Stimulated activated CD4-positive, alpha-beta T cell treated with anti-CD3 and anti-CD28 coated beads, Interleukin-4, amount 100 ng/mL, for 4 hours (primary cell): ENCODE results near the gene CPM.

Experiments used
- DNase-seq, 2 experiments: peaks; one replicate each; pipeline ENCODE4 v3.0.0-alpha.2; 2020

CPM gene

DNA sequence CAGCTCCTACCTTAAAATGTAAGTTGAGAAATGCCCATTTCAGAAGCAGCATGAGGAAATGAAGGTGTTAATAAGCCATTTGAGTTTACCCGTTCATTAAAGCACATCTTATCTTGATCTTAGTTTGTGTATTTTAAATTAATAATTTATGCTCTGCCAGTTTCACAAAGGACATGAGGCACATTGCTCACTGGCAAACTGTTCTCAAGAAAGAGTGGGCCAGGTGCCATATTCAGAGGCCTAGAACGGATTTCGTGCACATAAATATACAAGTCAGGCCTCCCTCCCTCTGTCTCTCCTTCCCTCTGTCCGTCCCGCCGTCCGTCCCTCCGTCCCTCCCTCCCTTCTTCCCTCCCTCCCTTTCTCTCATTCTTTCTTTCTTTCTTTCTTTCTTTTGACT, 29.5 kb downstream of the CPM start:
- DNase-seq, result no peak

GRCh38 chr12:68901551-68901950, 31.4 kb downstream of the CPM start:
- no peak for DNase-seq

GRCh38 chr12:68901145-68901544, 31.8 kb downstream of the CPM start:
- DNase-seq, result no peak

GRCh38 chr12:68900241-68900640, 32.7 kb downstream of the CPM start:
- no peak for DNase-seq

DNA sequence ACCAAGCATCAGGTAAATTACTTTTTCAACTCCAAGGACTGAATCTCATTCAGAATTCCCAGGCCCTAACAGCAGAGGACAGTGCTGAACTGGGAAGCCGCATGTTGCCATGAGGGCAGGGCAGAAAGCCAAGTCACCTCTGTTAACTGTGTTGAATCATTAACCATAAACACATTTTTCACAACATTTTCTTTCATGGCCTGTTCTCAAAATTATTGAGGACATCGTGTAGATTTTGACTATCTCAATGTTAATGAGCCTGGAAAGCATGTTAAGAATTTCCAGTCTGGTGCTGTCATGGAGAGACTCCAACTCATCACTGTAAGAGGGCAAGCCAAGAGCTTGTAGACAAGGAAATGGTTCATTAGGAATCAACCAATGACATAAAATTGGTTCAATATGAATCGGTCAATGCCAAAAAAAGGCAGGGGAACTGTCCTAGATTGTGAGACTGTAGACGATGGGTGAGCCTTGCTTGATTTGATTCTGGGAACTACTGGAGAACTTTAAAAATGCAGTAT, 33.7 kb downstream of the CPM start:
- no peak for DNase-seq

- DNase-seq, result no peak
Observed at GRCh38 chr12:68896881-68897540, 36.0 kb downstream of the CPM start.

GRCh38 chr12:68894276-68894855, 38.6 kb downstream of the CPM start:
- DNase-seq, result no peak

DNA sequence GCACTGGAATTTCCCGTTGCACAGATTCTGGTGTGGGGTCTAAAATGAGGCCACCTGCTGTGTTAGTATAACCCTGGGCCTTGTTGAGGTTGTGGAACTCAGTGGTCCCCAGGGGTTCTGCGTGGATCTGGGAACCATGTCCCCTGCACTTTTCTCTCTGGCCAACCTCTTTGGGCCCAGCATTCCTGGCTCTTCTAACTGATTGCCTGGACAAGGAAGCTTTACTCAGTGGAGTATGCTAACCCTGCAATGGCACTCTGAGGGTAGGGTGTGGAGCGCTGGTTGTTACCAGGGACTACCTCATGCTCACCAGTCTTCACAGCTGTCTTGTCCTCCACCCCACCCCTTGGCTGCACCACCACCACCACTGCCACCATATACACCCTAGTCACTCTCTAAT, 39.2 kb downstream of the CPM start:
- DNase-seq, result no peak

DNA sequence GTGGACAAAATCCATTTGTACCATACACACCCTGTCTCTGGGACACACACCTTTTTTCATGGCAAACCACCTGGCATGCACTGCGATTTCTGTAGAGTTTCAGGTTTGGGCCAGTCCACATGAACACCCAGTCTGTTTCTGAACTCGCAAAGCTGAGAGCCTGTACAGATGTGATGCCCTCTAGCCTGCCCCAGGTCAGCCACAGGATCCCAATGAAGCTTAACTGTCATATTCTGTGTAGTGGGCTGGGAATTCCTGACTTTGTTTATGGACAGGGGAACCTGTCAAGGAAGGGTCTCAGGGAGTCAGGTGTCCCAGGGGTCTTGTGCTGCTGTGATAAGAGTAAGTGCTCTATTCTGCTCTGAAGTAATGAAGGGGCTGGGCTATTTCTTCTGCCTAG, 39.8 kb downstream of the CPM start:
- DNase-seq, result no peak

DNA sequence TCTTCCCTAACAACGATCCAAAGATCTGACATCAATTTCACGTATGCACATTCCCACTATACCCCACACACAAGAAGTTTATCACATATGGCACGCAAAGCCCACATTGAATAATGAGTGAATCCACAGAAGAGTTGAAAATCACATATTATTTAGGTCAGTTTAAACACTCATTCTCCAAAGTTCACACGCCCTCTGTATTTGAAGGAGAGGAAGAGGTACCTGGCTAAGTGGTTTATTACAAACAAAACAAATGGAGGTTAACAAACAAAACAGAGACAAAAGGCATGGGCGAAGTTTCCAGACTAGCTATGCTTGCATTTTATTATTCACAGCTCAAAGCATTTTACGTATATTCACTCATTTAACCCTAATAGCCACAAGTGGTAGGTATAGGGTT, 41.8 kb downstream of the CPM start:
- DNase-seq, result no peak

GRCh38 chr12:68890701-68891113, 42.3 kb downstream of the CPM start:
- no peak for DNase-seq

DNA sequence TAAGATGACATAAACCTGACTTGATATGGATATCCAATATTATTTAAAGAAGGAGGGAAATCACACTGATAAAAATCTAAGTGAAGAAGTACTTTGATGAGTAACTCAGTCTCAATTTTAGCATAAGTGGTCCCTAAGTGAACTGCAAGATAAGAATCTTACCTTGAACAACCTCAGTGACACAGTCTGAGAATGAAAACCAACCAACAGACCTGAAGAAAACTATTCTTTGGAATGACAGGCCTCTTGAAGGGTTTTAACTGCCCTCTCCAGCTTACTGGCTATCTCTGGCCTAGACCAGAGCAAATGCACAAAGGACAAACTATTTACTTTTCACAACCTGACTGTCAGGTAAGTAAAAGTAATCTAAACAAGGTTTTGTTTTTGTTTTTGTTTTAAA, 44.7 kb downstream of the CPM start:
- DNase-seq, result no peak

- no peak for DNase-seq
Observed at GRCh38 chr12:68887641-68888040, 45.3 kb downstream of the CPM start.

DNA sequence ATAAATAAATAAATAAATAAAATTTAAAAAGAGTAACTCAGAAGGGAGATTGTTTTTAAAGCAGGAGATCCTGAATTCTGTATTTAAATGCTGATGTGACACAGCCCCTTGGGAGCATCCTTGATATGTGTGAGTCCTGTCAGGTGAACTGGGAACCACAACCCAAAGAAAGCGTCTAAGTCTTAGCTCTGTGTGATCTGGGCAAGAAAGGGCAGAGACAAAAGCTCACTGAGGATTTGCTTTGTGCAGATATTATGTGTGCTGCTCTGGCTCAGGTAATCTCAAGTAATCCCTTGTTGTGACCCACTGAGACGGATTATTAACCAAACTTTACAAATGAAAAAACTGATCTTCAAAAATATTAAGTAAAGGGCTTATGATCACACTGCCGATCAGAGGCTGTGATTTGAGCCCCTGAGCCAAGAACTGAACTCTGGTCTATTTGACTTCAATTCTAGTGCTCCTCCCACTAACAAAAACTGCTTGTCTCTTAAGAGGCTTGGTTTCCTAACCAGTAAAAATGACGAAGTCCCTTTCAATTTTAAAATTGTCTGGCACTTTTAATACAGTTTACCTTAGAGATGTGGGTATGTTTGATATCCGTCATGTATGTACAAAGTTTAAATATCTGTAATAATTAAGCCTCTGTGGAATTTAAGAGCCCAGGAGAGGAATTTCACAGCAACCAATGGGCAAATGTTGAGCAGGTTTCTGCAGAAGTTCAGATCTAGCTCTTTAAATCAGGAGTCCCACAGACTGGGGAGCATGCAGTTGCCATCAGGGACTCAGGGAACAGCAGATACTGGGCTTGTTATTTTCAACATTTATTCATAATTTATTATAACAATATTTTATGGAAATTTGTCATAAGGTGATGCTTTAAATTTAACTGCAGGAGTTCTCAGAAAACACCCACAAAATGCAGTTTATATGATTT, 46.1 kb downstream of the CPM start:
- no peak for DNase-seq

DNA sequence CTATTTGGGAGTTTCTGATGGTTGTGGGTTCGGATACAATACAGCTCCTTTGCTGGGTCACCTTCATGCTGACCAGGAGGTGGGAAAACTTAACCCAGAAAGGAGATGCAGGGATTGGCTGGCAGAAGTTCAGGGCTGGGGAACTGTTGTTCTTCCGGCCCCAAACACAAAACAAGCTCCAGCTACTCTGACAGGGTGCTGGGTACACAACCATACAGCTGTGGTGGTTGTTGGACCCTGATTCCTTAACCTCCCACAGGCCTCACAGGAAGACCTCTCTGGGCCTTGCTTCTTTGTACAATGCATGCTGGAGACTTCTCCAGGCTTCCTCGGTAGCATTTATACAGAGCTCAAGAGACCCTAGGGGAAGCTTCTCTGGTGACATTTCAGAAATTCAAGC, 47.6 kb downstream of the CPM start:
- no peak for DNase-seq

DNA sequence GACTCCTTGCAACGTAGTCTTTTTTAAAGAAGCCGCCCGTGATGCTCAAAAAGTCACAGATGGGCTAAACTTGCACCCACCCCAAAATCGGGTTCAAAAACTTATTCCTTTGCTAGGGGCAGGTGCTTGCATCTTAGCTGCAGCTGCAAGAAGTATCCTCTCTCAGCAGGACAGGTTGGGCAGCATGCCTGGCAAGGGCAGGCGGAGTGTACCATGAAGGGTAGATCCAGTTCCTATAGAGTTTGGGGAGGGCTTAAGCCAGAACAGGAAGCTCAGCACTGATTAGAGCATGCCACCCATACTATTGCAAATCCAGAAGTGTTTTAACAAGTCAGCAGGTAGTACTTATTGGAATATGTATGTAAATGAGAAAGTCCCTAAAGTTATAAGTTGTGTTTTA, 48.7 kb downstream of the CPM start:
- DNase-seq, result no peak

GRCh38 chr12:68883151-68883550, 49.8 kb downstream of the CPM start:
- no peak for DNase-seq

- no peak for DNase-seq
Observed at GRCh38 chr12:68882251-68882964, 50.6 kb downstream of the CPM start.

DNA sequence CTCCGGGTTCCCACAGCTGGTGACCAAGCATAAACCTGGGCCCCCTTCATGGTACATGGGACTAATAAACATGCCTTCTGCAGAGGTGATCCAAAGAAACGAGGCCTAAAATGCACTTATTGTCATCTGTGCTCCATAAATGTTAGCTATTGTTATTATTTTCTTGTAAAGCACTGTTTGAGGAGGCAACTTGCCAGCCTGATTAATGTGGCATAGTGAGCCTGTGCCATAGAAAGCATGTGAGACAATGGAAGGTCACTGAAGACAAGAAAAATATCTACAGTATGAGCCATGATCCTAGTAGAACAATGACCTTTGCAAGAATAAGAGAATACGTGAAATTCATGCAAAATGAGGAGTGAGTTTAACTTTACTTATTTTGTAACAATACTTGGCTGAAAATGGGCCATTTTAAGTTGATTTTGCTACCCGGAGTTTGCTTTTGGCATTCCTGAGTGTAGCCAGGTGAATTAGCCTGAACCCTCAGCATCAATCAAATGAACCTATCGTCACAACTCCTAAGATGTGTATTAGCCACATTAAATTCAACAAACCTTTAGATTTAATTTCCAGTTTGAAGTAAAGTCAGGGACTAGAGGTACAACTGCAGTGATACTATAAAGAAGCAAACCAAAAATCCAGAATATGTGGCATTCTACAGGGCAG, 52.2 kb downstream of the CPM start:
- no peak for DNase-seq

DNA sequence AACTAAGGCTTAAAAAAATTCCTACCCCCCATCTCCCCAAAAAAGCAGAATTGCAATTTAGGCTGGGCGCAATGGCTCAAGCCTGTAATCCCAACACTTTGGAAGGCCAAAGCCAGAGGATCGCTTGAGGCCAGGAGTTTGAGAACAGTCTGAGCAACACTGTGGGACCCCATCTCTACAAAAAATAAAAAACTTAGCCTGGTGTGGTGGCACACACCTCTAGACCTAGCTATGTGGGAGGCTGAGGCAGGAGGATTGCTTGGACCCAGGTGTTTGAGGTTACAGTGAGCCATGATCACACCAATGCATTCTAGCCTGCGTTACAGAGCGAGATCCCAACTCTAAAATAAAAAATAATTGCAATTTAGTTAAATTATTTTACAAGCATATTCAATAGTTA, 54.1 kb downstream of the CPM start:
- DNase-seq, result no peak

DNA sequence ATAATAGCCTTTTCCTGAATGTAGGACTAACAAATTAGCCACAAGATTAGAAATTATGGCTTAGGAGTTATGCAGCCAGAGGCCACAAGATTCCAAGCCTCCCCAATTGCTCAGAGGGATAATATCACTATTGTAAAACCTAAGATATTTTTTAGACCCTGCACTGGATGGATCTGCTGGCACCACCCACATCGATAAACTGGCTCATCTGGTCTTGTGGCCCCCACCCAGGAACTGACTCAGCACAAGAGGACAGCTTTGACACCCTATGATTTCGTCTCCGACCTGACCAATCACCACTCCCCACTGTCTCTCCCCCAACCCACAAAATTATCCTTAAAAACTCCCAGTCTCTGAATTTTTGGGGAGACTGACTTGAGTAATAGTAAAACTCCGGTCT, 54.7 kb downstream of the CPM start:
- no peak for DNase-seq

DNA sequence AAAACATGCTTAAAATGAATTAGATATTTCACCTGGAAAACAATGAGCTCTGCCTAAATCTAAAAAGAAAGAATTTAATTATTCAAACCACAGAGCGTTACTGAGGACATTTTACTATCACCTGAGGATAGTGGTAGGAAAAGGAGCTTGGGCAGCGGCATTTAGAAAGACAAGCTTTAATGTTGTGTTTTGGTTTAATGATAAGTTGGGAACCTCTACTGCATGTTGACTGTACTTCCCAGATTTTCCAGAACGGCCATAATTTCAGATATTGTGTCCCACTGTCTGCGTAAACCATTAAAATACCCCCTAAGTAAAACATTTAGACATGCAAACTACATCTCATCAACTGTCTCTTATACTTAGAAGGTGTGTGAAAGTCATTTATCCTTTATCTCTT, 55.4 kb downstream of the CPM start:
- DNase-seq, result no peak

DNA sequence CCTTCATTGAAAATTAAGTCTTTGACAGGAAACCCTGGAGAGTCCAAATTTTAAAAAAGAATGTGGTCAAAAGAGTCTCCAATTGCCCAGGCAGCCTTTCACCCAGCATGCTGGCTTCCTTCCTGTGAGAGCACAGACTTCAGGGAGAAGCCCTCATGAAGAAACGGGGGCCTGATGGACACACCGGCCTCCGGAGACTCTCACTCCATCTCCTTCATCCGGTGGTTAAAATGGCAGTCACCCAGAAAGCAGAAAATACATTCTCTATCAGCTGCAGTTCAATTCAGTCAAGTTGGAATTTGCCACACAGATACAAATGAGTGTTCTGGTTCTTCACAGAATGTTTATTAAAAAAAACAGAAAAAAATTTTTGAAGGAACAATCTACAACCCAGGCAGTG, 56.5 kb downstream of the CPM start:
- DNase-seq, result no peak
